ENCODE measurements around the gene STX18.
"Not testable (repeated sequence)": the region's sequence is repeated elsewhere in the genome, so short reads cannot be mapped to it uniquely, and the experiment has no call there.

Gene STX18

DNA sequence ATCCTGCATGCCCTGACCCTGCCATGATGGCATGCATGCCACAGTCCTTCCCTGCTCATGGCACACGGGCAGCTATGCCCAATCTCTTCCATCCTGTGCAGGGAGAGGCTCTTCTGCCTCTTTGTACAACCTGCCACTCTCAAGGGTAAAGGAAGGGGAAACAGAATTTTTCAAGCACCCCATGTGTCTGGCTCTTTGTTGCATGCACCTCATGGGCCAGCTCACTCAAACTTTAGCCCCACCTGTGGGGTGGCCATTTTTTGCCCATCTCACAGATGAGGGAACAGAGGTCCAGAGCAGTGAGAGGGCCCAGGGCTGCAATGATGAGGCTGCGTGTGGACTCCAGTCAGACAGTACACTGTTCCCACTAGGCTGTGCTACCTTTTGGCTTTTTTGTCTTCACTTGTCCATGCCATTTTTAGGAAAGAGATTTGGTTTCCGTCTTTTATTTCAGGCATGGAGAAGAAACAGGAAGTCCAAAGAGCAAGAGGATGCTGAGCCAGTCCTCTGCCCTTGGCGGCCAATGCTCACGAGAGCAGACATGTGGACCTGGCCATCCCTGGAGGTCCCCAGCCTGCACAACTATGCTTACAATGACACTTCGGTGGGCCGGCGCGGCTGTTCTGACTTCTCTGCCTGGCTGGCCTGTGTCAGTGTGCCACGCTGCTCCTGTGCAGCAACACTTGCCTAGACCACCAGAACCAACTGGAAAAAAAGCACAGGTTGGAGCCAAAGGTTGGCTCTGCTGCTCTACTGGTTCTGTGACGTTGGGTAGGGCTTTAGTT is 109.3 kb downstream of the STX18 start:
- DNase-seq, result no peak

DNA sequence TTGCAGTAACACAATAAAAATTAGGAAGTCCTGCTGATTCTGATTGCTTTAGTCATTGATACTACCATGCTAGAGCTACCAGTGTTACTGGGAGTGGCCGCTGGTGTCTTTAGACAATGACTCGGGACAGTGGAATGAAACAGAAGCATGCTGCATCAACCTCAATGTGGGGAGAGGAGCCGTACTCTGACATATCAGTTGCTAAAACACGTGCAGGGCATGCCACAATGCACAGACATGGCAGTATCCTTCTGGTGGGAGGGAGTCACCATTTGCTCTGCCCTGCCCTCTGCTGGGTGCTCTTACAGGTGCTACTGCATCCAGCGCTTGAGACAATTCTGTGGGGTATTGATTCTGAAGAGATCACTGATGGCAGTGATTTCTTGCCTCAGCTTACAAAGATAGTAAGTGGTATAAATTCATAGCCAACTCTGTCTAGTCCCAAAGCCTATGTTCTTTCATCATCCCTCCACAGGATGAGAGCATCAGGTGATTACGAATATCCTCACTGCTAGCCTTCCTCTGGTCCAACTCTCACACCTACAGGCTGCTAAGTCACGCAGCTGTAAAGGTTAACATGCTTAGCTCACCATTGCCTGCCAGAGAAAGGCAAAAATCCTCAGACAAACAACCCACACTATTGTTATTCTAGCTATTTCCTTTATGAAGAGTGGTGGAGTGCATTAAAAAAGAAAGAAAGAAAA is 111.2 kb downstream of the STX18 start:
- peak; percentile 13 for DNase-seq

DNA sequence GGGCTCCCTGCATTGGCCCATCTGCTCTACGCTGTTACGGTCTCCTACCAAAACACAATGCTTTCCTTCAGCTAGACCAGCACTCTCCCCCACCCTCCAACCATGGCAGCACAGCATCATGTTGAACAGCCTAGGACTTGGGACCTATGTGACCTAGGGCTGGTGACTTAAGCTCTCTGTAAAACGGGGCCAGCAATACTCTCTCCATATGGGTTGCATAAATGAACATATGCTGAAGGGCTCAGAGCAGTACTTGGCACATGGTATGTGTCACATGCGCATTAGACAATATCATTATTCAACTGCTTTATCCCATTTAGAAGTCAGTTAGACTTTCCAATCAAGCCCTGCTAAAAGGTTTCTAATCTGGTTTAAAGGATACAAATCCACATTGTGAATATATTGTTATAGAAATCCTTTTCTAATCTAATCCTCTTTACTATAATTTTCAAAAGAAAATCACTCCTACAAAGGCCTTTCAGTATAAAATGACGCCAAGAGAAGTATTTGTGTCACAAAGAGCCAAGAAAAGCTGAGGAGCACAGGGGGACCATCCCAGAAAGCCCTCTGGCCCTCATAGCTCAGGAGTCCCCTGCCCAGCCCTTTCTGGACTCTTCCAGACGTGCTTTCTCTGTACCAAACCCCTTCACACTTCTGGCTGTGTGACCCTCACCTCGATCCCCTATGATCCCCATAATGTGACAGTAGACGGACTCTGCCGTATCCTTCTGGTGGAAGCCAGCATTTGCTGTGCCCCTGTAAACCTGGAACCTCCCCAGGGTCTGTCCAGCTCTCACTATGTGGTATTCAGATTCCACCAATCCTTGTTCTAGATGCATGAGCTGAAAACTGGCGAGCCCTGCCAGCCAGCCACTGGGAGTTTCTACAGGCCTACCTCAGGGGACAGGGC is 112.6 kb downstream of the STX18 start:
- no peak for DNase-seq

DNA sequence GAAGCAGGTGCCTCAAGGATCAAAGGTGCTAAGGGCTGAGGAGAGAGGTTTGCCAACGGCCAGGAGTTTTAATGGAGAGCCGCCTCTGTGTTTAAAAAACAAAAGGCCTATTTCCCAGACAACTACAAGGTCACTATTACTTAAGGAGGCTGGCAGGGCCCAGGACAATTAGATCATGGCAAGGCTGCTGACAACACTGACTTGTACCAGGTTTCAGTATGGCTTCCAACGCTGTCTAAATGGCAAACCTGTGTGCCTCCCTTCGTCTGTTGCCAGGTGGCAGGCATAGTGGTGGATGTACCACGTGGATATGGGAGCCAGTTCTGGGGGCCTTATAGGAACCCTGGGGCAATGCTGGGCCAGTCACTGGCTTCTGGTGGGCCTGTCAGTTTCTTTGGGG is 114.0 kb downstream of the STX18 start:
- no peak for DNase-seq

DNA sequence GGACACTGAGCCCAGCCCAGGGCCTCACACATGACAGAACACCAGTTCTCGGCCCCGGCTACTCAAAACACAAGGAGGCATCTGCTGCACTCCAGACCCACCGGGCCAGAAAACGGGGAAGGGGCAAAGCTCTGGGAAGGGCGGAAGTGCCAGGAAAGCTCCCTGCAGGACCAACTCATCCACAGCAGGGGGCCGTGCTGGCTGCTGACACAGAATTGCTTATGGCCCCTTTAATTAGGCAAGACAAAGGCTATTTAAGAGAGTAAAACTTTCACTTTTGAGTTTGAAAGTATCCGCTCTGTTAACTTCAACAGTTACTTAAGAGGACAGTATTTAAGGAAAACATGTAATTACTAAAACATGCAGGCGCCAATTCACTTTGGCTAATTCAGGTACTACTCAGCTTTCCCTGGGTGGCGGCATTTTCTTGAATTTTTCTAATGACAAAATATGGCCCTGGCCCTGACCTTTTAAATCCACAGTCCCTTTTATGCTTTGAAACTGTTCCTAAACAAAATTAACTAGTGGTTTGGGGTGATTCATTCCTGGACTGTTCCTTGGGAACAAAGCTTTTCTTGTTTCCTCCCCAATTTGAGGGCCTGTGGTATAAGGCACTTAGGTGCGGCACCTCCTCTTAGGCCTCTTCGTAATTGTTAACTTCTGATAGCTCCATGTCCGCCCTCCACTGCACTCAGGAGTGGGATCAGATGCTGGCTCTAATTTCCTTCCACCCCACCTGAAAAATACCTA is 114.6 kb downstream of the STX18 start:
- no peak for DNase-seq

DNA sequence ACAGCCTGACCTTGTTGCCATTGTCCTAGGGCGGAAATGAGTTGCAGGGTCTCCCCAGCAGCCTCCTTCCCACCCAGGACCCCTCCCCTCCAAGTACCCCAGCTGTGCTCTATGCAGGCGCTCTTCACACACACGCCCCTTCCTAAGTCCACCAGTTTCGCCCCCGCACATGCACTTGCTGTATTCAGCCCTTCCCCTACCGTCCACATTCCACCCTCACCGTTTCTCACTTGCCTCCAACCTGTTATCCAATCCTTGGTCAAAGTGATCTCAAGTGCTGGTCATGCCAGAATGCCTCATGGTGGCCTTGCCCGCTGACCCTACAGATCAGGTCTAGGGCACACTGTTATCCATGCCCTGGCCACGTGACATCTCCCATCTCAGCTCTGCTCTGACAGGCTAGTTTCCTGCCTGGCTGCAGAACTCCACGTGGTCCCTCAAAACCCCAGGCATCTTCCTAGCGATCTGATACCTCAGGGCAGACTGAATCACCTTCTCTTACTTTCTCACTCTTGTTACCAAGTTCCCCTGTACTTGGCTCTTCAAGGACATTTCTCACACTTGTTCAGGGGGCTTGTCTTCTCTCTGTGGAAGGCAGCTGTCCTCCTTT is 115.2 kb downstream of the STX18 start:
- DNase-seq, result no peak

DNA sequence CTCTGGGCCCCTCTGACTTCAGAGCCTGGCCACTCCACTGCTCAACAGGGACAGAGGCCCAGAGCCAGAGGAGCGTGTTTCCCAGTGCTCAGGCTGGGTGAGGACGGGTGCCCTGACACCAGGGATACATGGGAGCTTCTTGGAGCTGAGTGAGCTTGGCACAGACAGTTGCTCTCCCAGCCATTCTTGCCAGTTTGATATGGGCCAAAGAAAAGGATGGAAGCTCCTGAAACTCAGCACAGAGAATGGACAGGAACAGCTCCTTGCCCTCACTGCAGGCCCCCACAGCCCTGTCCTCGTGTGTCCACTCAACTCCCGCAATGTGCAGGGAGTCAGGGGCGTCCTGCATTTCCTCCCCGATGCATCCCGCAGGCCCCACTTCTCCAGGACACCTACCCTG is 116.2 kb downstream of the STX18 start:
- DNase-seq, result no peak

DNA sequence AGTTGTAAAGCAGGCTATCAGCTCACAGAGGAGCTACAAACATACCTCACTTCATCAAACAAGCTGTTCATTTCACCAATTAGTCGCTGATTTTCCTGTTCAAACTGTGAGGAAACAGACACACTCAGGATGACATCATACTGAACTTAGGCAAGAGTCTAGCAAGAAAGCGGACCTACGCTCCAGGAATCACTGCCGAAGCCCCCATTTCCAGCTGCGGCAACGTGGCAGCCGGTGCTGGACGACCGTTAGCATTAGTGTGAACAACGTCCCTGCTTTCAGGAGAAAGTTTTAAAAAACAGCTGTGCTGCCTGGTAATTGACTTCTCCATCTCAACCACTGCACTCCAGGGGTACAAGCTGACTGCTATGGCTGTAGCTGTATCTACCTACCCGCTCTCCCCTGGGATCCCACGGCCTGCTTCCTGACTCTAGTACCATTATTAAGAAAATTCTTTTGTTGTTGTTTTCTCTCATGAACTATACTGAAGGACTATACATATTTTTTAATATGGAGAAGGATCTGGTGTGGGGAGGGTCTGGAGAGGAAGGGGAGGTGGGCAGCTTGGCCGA is 116.6 kb downstream of the STX18 start:
- no peak for DNase-seq

DNA sequence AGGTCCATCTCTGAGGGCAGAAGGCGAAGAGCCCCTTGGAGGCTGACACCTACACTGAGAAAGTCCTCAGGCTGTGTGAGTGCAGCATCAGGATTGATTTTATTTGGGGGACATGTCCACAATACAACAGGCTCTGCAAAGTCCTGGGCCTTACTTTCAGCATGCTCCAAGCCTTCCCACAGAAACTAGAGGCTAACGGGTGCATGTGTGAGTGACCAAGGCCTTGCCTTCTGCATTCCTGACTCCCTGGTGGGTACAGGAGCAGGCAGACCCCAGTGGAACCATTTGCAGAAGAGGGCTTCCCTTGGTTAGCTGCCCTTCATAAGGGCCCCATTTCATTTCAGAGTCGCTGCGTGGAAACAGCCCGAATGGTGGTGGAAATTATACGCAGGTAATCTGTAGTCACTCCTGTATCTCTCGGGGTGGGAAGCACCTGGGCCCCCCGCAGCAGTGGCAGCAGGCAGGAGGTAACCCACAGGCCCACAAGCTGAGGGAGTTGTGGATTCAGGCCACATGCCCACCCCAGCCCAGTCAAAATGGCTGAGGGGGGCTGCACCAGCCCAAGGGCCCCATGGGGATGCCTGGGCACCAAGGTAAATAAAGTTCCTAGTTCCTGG is 117.2 kb downstream of the STX18 start:
- no peak for DNase-seq

DNA sequence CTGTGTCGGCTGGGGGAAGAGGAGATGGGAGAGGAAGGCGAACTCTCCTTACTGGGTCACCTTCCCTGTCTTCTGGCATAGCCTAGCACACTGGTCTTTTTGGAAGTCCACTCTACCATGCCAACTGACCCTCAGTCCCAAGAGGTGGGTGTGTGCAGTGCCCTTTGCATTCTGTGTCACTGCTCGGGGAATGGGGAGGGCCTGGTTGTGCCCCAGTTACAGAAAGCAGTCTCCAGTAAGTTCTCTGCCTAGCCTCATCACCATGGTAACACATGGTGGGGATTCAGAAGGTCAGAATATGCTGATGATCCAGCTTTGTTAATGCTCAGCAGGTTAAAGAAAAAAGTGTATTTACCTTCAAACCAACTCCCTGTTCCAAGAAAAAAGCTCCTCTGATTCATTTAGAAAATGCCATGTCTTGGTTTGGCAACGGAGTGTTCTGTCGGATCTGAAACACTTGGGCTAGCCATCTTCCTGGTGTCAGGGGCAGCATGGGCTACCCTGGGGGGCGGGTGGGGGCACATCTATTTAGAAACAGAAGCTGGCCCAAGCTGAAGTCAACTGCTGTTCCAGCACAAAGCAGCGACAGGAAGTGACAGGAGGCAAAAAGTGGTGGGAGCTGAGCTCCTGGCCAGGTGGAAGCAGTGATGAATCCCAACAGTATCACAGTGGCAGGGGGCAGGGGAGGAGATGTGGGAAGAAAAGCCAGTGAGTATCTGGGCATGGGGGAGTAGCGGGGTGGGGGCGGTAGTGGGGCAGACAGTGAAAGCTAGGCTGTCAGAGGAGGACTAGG is 117.9 kb downstream of the STX18 start:
- no peak for DNase-seq

DNA sequence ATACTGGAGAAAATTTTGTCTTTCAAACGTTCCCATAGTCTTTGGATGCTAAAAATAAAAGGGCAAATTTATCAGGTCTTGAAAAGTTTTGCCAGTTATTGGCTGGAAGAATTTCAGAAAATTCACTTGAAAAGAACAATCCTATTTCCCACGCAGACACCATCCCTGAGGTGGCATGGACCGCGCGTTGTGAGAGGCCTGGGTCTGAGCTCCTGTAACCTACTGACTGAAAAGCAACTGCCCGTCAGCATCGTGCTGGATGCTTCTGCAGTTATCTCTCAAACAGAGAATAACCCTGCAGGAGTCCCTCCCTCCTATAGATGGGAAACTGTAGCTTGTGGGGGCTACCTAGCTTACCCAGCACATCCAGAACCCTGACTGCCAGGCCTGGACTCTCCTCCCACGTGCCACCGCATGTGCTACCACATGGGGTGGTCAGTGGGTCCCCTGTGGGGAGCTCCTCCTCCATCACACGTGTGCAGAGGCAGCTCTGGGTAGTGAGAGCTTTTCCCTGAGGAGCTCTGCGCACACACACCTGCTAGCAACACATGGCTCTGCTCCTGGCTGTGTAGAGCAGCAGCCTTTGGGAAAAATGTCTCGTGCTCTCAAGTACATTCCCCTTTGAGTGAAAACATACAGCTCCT is 118.9 kb downstream of the STX18 start:
- DNase-seq, result no peak

DNA sequence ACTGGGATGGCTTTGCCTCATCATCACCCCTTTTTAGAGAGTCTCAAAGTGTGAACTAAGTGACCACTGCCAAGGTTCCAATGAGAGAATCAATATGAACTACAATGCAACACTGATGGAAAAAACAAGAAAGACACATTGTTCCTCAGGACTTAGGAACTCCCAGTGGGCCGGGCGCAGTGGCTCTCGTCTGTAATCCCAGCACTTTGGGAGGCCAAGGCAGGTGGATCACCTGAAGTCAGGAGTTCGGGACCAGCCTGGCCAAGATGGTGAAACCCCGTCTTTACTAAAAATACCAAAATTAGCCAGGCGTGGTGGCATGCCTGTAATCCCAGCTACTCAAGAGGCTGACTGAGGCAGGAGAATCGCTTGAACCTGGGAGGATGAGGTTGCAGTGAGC is 119.7 kb downstream of the STX18 start:
- not testable (repeated sequence) for DNase-seq

DNA sequence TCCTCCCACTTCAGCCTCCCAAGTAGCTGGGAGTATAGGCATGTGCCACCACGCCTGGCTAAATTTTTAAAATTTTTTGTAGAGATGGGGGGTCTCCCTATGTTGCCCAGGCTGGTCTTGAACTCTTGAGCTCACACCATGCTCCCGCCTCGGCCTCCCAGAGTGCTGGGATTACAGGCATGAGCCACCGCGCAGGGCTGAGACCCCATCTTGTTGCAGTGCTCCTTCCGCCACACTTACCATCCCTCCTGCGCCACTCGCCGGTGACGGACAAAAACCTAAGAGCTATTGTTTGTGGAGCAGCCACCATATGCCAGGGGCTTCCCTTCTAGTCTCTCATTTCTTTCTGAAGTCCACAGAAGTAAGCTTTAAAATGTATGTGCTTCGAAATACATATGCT is 120.5 kb downstream of the STX18 start:
- DNase-seq, result no peak

DNA sequence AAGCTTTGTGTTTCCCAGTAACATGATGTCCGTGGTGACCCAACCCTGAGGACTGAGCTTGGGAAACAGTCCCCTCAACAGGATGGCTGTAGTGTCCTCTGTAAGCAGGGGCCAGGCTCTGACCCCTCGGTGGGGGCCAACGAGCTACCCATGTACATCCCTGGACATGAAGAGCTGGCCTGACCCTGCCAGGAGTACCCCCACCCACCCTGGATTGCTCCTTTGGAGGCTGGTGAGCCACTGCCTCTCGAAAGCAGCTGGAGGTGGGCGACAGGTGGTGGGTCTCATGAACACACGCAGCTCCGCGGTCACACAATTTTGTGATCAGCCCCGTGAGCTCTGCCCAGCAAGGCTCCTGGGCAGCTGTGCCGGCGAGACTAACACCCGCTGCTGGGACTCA is 121.4 kb downstream of the STX18 start:
- DNase-seq, result no peak

DNA sequence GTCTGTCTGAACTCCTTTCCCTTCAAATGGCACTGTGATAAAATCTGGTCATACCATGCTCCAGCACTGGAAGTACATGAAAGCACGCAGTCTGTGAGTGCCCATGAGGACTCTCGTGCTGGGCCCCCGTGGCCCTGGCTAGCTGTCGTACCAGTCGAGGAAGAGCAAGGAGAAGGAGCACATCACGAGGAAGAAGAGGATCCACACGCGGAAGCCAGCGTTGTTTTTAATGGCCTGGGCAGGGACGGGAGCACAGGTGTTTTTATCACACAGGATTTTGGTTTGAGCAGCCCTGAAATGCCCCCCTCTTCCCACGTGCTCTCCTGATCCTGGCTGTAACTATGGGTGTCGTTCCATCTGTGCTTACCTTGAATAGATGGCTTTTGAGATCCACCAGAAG is 122.0 kb downstream of the STX18 start:
- no peak for DNase-seq

DNA sequence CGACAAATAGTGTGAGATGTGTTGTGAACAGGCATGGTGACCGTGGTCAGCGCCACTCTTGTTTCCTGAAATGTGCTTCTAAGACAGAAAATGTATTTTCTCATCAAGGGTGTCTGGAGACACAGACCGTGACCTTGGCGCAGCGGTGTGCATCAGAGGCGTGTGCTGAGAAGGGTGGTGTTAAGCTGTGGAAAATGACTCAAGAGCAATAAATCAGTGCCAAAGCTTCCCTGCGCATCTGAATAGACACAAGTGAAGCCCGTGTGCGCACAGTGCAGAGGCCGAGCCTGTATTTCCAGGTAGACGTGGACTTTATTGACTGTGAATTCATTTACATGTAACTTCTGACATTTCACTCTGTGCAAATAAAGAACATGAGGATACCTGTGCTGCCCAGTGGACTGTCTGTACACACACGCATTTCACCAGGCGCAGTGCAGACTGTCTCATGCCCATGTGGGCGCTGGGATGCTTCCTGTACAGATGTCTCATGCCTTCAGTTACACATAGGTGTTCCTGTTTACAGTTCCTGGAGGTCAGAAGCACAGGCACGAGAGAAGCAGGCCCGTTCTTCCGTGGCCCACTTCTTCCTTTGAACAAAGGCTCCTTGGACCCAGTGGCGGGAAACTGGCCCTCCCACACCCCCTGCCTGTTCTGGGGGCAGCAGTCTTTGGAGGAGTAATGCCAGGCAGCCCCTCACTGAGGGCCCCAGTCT is 123.0 kb downstream of the STX18 start:
- no peak for DNase-seq

DNA sequence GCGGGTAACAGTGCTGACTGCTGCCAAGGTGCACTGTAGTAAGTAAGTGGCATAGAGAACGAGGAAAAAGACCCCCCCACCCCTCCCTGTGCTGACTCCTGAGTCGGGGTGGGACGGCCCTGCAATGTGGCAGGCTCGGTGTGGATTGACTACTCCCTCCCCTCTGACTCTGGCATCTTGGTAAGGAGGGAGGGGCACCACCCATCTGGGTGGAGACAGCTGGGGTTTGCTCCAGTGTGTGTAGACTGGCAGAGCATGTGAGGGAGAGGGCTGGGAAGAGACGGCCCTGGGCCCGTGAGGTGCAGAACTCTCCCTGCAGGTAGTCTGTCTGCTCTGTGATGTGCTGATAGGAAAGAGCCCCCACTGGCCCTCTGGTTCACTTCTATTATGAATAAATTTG is 124.0 kb downstream of the STX18 start:
- DNase-seq, result no peak

DNA sequence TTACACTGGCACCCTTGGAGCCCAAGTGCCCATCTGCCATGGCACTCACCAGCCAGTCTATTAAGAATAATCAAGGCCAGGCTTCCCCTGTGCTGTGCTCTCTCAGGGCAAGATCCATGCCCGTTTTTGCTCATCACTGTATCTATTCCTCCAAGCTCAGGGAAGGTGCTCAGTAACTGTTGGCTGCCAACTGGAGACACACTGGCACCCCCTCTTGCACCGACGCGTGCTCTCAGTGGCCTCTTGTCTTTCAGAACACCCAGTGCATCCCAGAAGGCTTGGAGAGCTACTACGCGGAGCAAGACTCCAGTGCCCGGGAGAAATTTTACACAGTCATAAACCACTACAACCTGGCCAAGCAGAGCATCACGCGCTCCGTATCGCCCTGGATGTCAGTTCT is 124.9 kb downstream of the STX18 start:
- no peak for DNase-seq

Data from activated T-cell treated with anti-CD3 and anti-CD28 coated beads for 4 hours (primary cell).